ENCODE measurements around the gene TGM6.

The TGM6 gene

GRCh38 chr20:2373098-2373497 is 7.6 kb upstream of the TGM6 start:
- no peak for DNase-seq (ENCODE audit: low read depth in 1 of 2, low spot score in 1 of 2)
- no peak for TF ChIP-seq SPI1 (IDR thresholded peaks at IDR 0.05; ENCODE audit: borderline replicate concordance, low read depth)
- no peak for TF ChIP-seq GABPA (IDR thresholded peaks at IDR 0.05; ENCODE audit: low read depth)
- no peak for TF ChIP-seq POLR2AphosphoS5 (IDR thresholded peaks at IDR 0.05; ENCODE audit: low read depth)
- Histone ChIP-seq H3K27ac (replicated peaks) (no peak overlapping the region), H3K27me3 (ENCODE audit: insufficient read depth, poor library complexity, severe bottlenecking) (no peaks in the 10 kb centered on the region), H3K4me3 (replicated peaks; ENCODE audit: insufficient read depth, low read length) (no peak overlapping the region)

- Histone ChIP-seq H3K4me3 (replicated peaks; ENCODE audit: insufficient read depth, low read length) (no peak overlapping the region), H3K27ac (replicated peaks) (no peak overlapping the region), H3K27me3 (ENCODE audit: insufficient read depth, poor library complexity, severe bottlenecking) (no peaks in the 10 kb centered on the region)
- DNase-seq (ENCODE audit: low read depth in 1 of 2, low spot score in 1 of 2): no peak
- no peak for TF ChIP-seq SPI1 (IDR thresholded peaks at IDR 0.05; ENCODE audit: borderline replicate concordance, low read depth)
- TF ChIP-seq REST (IDR thresholded peaks at IDR 0.05; ENCODE audit: insufficient replicate concordance, low read depth): no peak
- TF ChIP-seq GABPA (IDR thresholded peaks at IDR 0.05; ENCODE audit: low read depth): no peak
Measured at GRCh38 chr20:2374346-2375125, 6.2 kb upstream of the TGM6 start.

- Histone ChIP-seq H3K27ac (replicated peaks) (no peak overlapping the region), H3K4me3 (replicated peaks; ENCODE audit: insufficient read depth, low read length) (no peak overlapping the region), H3K27me3 (ENCODE audit: insufficient read depth, poor library complexity, severe bottlenecking) (no peaks in the 10 kb centered on the region)
- DNase-seq (ENCODE audit: low read depth in 1 of 2, low spot score in 1 of 2): no peak
- TF ChIP-seq POLR2AphosphoS5 (IDR thresholded peaks at IDR 0.05; ENCODE audit: low read depth) (no peak), SPI1 (IDR thresholded peaks at IDR 0.05; ENCODE audit: borderline replicate concordance, low read depth) (no peak), GABPA (IDR thresholded peaks at IDR 0.05; ENCODE audit: low read depth) (no peak), REST (IDR thresholded peaks at IDR 0.05; ENCODE audit: insufficient replicate concordance, low read depth) (no peak)
- TF ChIP-seq, protein P1, sequence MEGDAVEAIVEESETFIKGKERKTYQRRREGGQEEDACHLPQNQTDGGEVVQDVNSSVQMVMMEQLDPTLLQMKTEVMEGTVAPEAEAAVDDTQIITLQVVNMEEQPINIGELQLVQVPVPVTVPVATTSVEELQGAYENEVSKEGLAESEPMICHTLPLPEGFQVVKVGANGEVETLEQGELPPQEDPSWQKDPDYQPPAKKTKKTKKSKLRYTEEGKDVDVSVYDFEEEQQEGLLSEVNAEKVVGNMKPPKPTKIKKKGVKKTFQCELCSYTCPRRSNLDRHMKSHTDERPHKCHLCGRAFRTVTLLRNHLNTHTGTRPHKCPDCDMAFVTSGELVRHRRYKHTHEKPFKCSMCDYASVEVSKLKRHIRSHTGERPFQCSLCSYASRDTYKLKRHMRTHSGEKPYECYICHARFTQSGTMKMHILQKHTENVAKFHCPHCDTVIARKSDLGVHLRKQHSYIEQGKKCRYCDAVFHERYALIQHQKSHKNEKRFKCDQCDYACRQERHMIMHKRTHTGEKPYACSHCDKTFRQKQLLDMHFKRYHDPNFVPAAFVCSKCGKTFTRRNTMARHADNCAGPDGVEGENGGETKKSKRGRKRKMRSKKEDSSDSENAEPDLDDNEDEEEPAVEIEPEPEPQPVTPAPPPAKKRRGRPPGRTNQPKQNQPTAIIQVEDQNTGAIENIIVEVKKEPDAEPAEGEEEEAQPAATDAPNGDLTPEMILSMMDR (IDR thresholded peaks at IDR 0.05; ENCODE audit: insufficient read depth, low read length): no peak
Measured at GRCh38 chr20:2378893-2379292, 1.8 kb upstream of the TGM6 start.

DNA sequence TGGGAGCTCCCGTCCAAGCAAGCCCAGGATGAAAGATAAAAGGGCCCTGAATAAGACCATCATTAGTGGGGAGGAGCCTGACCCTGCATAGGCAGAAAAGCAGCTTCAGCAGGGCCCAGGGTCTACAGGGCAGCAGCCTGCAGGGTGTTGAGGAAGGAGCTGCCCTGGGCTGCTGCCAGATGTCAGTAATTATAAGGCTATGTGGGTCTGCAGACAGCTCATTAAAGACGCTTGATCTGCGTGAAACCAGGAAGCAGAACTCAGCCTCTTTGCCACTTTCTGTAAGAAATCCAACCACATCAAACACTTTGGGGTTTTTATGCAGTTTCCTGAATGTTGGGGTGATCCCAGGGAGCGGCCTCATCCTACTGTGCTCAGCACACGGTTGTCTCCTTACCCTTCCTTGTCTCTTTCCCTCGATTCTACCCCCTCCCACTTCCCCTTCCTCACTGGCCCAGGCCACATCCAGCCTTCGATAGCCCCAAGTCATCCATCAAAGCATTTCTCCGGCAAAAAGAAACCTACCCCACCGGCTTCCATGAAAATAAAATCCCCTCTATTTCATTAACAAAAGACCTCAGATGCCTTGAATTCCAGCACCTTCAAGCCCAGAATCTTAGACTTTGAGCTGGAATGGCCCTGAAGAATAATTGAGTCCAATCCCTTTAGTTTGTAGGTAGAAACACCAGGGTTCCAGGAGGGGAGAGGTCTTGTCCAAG is 1.0 kb upstream of the TGM6 start:
- no peaks in the 10 kb centered on the region for H3K27me3 ChIP-seq (ENCODE audit: insufficient read depth, poor library complexity, severe bottlenecking)
- H3K27ac ChIP-seq (replicated peaks): no peak overlapping the region
- DNase-seq (ENCODE audit: low read depth in 1 of 2, low spot score in 1 of 2): peak in 1 of 2 experiments; percentile 33
- H3K4me3 ChIP-seq (replicated peaks; ENCODE audit: insufficient read depth, low read length): no peak overlapping the region
- TF ChIP-seq POLR2AphosphoS5 (IDR thresholded peaks at IDR 0.05; ENCODE audit: low read depth) (0 out of 2 replicates have a peak, but pooled peaks have one; percentile 18), GABPA (IDR thresholded peaks at IDR 0.05; ENCODE audit: low read depth) (no peak), REST (IDR thresholded peaks at IDR 0.05; ENCODE audit: insufficient replicate concordance, low read depth) (no peak), SPI1 (IDR thresholded peaks at IDR 0.05; ENCODE audit: borderline replicate concordance, low read depth) (no peak)
- TF ChIP-seq, protein P1 (IDR thresholded peaks at IDR 0.05; ENCODE audit: insufficient read depth, low read length): no peak

Measured in HL-60 (cell line).